Uterus (tissue), 2 donors: ENCODE data around the gene PLB1.

Experiments used
- POLR2A ChIP-seq, 2 donors: fragments of 450-650 bp; IDR thresholded peaks; one replicate each; pipeline ENCODE4 v1.6.1; 2016; ENCODE audit warnings: antibody characterized with exemption in 2 of 2, mild to moderate bottlenecking in 1 of 2, moderate library complexity in 1 of 2
- TF ChIP-seq, protein P1 (sequence below), 4 experiments: fragments of 200-600 bp in 2 of 4; fragments of 450-650 bp in 2 of 4; sonication (generic) in 2 of 4; IDR thresholded peaks; one replicate each; pipeline ENCODE4 v1.5.1; 2016 to 2019; ENCODE audit warnings: antibody characterized with exemption in 4 of 4, mild to moderate bottlenecking in 2 of 4, moderate library complexity in 1 of 4

DNA sequence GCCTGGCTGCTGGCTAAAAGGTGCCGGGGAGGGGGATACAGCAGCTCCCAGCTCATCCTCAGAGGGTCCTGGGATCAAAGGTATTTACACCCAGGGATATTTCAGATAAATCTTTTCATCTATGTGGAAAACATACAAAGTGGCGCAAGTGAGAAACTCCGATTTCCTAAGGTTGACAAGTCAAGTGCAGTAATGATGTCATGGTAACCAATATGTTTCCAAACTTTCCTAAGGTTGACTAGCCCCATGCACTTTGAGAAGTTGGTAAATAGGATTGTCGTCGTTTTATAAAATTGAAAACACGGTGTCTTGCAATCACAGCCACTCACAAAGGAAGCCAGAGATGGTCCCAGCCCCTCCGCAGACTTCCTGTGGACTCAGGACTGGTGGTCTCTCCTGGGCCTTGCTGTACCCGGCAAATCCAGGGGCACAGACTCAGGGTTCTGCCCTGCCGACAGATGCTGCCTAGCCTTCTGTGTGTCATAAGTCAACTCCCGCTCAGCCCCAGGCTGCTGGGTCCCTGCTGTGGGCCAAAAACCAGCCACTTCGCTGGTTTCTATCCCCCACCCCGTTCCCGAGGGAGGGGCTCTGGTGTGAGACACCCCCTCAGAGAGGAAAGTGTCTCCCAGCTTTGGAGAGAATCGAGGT is 144.5 kb downstream of the PLB1 start:
- TF ChIP-seq, protein P1, sequence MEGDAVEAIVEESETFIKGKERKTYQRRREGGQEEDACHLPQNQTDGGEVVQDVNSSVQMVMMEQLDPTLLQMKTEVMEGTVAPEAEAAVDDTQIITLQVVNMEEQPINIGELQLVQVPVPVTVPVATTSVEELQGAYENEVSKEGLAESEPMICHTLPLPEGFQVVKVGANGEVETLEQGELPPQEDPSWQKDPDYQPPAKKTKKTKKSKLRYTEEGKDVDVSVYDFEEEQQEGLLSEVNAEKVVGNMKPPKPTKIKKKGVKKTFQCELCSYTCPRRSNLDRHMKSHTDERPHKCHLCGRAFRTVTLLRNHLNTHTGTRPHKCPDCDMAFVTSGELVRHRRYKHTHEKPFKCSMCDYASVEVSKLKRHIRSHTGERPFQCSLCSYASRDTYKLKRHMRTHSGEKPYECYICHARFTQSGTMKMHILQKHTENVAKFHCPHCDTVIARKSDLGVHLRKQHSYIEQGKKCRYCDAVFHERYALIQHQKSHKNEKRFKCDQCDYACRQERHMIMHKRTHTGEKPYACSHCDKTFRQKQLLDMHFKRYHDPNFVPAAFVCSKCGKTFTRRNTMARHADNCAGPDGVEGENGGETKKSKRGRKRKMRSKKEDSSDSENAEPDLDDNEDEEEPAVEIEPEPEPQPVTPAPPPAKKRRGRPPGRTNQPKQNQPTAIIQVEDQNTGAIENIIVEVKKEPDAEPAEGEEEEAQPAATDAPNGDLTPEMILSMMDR (IDR thresholded peaks at IDR 0.05) = no peak
- no peak for TF ChIP-seq POLR2A (IDR thresholded peaks at IDR 0.05)
